RWPE2 (cell line): ENCODE data around the gene AQP6.
A peak's percentile ranks its signal among the peaks of the same experiment; 100 is the strongest.

Experiments used
- ATAC-seq: fragments of 200-7000 bp; cut with Tn5 transposase; 3 replicates; pipeline ENCODE4 v1.9.1; 2021; ENCODE audit warnings: low read depth
- DNase-seq: peaks from one replicate; pipeline ENCODE4 v3.0.0-alpha.2; 2020; ENCODE audit warnings: low spot score
- H3K27ac ChIP-seq: fragments of 450-650 bp; 2 replicates; pipeline ENCODE4 v1.5.1; 2017; ENCODE audit warnings: mild to moderate bottlenecking; ENCODE audit not compliant: poor library complexity, severe bottlenecking
- H3K27me3 ChIP-seq: fragments of 250-450 bp; sonication (Bioruptor Pico); 2 replicates; pipeline ENCODE4 v1.5.1; 2021; ENCODE audit warnings: mild to moderate bottlenecking, moderate library complexity; ENCODE audit not compliant: insufficient read depth, poor library complexity, severe bottlenecking
- H3K36me3 ChIP-seq: fragments of 250-450 bp; sonication (Bioruptor Pico); 2 replicates; pipeline ENCODE4 v1.5.1; 2020; ENCODE audit warnings: low read depth, mild to moderate bottlenecking, moderate library complexity
- H3K4me1 ChIP-seq: fragments of 250-450 bp; sonication (Bioruptor Pico); 2 replicates; pipeline ENCODE4 v1.5.1; 2021; ENCODE audit warnings: mild to moderate bottlenecking, moderate library complexity; ENCODE audit not compliant: insufficient read depth, poor library complexity, severe bottlenecking
- H3K4me3 ChIP-seq: fragments of 250-450 bp; sonication (Bioruptor Pico); 2 replicates; pipeline ENCODE4 v1.5.1; 2021; ENCODE audit warnings: mild to moderate bottlenecking, moderate library complexity; ENCODE audit not compliant: severe bottlenecking
- H3K9me3 ChIP-seq: fragments of 250-450 bp; sonication (Bioruptor Pico); 2 replicates; pipeline ENCODE4 v1.5.1; 2021; ENCODE audit warnings: mild to moderate bottlenecking, moderate library complexity; ENCODE audit not compliant: severe bottlenecking
- TF ChIP-seq, protein P1 (sequence below): fragments of 450-650 bp; IDR thresholded peaks from one replicate; pipeline ENCODE4 v1.5.1; 2017; ENCODE audit warnings: mild to moderate bottlenecking, moderate library complexity; ENCODE audit not compliant: poor library complexity, severe bottlenecking

Gene AQP6

DNA sequence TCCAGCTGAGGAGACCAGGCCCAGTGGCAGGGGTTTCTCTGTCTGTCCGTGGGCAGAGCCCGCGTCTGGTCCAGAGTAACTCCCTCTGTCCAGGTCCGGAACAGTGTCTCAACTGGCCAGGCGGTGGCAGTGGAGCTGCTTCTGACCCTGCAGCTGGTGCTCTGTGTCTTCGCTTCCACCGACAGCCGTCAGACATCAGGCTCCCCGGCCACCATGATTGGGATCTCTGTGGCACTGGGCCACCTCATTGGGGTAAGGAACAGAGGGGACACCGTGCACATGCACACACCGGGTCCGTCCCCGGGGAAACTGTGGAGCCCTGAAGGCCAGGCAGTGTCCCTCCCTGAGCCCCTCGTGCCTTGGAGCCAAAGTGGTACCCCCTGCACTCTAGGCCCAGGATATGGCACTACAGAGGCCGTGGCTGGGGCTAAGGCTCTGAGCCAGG is 1.5 kb downstream of the AQP6 start:
- ATAC-seq (no peak; the same call in 2 of the 3 replicates), DNase-seq (no peak)
- H3K27ac ChIP-seq: no peak overlapping the region
- TF ChIP-seq, protein P1, sequence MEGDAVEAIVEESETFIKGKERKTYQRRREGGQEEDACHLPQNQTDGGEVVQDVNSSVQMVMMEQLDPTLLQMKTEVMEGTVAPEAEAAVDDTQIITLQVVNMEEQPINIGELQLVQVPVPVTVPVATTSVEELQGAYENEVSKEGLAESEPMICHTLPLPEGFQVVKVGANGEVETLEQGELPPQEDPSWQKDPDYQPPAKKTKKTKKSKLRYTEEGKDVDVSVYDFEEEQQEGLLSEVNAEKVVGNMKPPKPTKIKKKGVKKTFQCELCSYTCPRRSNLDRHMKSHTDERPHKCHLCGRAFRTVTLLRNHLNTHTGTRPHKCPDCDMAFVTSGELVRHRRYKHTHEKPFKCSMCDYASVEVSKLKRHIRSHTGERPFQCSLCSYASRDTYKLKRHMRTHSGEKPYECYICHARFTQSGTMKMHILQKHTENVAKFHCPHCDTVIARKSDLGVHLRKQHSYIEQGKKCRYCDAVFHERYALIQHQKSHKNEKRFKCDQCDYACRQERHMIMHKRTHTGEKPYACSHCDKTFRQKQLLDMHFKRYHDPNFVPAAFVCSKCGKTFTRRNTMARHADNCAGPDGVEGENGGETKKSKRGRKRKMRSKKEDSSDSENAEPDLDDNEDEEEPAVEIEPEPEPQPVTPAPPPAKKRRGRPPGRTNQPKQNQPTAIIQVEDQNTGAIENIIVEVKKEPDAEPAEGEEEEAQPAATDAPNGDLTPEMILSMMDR: peak; percentile 15
- H3K4me3 ChIP-seq: no peak overlapping the region
- no peaks in the 10 kb centered on the region for H3K36me3 ChIP-seq
- no peaks in the 10 kb centered on the region for H3K27me3 ChIP-seq
- H3K9me3 ChIP-seq: no peaks in the 10 kb centered on the region
- no peaks in the 10 kb centered on the region for H3K4me1 ChIP-seq

DNA sequence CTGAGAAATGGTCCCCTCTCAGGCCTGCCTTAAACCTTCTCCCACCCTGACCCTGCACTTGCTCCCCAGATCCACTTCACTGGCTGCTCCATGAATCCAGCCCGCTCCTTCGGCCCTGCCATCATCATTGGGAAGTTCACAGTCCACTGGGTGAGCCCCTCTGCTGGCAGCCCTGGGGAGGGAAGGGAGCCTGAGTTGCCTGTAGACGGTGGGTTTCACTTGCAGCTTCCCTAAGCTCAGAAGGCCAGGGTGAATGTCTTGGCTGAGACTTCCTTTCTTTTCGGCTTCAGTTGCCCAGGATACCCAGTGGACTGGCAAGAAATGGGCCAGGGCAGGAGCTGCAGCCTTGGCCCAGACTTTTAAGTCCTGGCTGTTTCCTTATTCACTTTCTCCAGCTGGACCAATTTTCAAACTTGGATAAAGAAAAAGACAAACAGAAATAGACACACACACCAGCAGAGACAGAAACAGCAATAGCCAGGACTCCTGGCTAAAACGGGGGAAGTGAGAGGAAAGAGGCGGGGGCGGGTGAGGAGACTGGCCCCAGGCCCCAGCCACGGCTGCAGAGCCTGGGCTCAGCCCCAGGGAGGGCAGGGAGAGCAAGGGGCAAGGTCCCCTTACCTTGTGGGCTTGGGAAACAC is 2.0 kb downstream of the AQP6 start:
- no peak for DNase-seq
- Histone ChIP-seq H3K27me3 (no peaks in the 10 kb centered on the region), H3K4me3 (no peak overlapping the region), H3K36me3 (no peaks in the 10 kb centered on the region), H3K4me1 (no peaks in the 10 kb centered on the region), H3K9me3 (no peaks in the 10 kb centered on the region), H3K27ac (no peak overlapping the region)
- no peak for ATAC-seq
- TF ChIP-seq, protein P1: no peak

- H3K4me3 ChIP-seq: no peak overlapping the region
Observed at GRCh38 chr12:49975318-49975761, 2.6 kb downstream of the AQP6 start.

GRCh38 chr12:49976557-49976956 is 3.8 kb downstream of the AQP6 start:
- DNase-seq: no peak

More at GRCh38 chr12:49975318-49975761, 2.6 kb downstream of the AQP6 start:
- TF ChIP-seq, protein P1: no peak
- H3K36me3 ChIP-seq: no peaks in the 10 kb centered on the region
- H3K27ac ChIP-seq: no peak overlapping the region
- no peaks in the 10 kb centered on the region for H3K27me3 ChIP-seq
- no peak for ATAC-seq
- no peak for DNase-seq
- no peaks in the 10 kb centered on the region for H3K9me3 ChIP-seq
- H3K4me1 ChIP-seq: no peaks in the 10 kb centered on the region

More at GRCh38 chr12:49976557-49976956, 3.8 kb downstream of the AQP6 start:
- Histone ChIP-seq H3K27ac (no peak overlapping the region), H3K4me1 (no peaks in the 10 kb centered on the region), H3K36me3 (no peaks in the 10 kb centered on the region), H3K4me3 (no peak overlapping the region), H3K27me3 (no peaks in the 10 kb centered on the region), H3K9me3 (no peaks in the 10 kb centered on the region)
- ATAC-seq: no peak
- TF ChIP-seq, protein P1: no peak
